HepG2 (cell line): ENCODE data around the gene DGCR2. TPM values are rescaled to one million over a fixed set of nuclear protein-coding genes. Genes with fewer than 3 reads are reported as not detected.
A peak's percentile ranks its signal among the peaks of the same experiment; 100 is the strongest.

Experiments used
- ATAD3A ChIP-seq: sonication (generic); formaldehyde crosslinking; IDR thresholded peaks from 2 replicates; pipeline ENCODE4 v1.4.0; 2020; ENCODE audit warnings: missing genetic modification reagents
- BORCS8-MEF2B ChIP-seq: sonication (generic); formaldehyde crosslinking; IDR thresholded peaks from 2 replicates; pipeline ENCODE4 v1.8.0; 2022; ENCODE audit warnings: mild to moderate bottlenecking, missing genetic modification reagents
- DR1 ChIP-seq: sonication (generic); formaldehyde crosslinking; IDR thresholded peaks from 2 replicates; pipeline ENCODE4 v1.8.0; 2021; ENCODE audit warnings: mild to moderate bottlenecking, missing genetic modification reagents, inconsistent platforms
- ETV5 ChIP-seq: IDR thresholded peaks from 2 replicates; pipeline ENCODE4 v1.6.1; 2018; ENCODE audit warnings: missing biosample characterization, missing genetic modification reagents, inconsistent platforms, borderline replicate concordance
- KLF16 ChIP-seq, 2 experiments: sonication (generic) in 1 of 2; formaldehyde crosslinking in 1 of 2; IDR thresholded peaks; 2 replicates each; pipeline versions ENCODE4 v1.6.1 to v1.8.0; 2016 to 2023; ENCODE audit warnings: missing genetic modification reagents in 2 of 2, missing compliant biosample characterization in 1 of 2
- MEIS2 ChIP-seq: sonication (generic); formaldehyde crosslinking; IDR thresholded peaks from 2 replicates; pipeline ENCODE4 v1.9.0; 2021; ENCODE audit warnings: mild to moderate bottlenecking, missing genetic modification reagents
- NAIF1 ChIP-seq: sonication (generic); formaldehyde crosslinking; IDR thresholded peaks from 2 replicates; pipeline ENCODE4 v1.5.0; 2020; ENCODE audit warnings: mild to moderate bottlenecking, missing genetic modification reagents, borderline replicate concordance
- PHF20 ChIP-seq: sonication (generic); formaldehyde crosslinking; IDR thresholded peaks from 2 replicates; pipeline ENCODE4 v1.5.0; 2020; ENCODE audit warnings: mild to moderate bottlenecking, missing genetic modification reagents
- RAD51 ChIP-seq: fragments of 450-650 bp; IDR thresholded peaks from 2 replicates; pipeline ENCODE4 v1.6.1; 2016; ENCODE audit warnings: borderline replicate concordance
- WIZ ChIP-seq: sonication (generic); formaldehyde crosslinking; IDR thresholded peaks from 2 replicates; pipeline ENCODE4 v1.5.1; 2020; ENCODE audit warnings: mild to moderate bottlenecking, missing genetic modification reagents
- ZBTB20 ChIP-seq: sonication (generic); formaldehyde crosslinking; IDR thresholded peaks from 2 replicates; pipeline ENCODE4 v1.8.1; 2023; ENCODE audit warnings: missing genetic modification reagents, low read depth, mild to moderate bottlenecking, borderline replicate concordance
- ZNF484 ChIP-seq: sonication (generic); formaldehyde crosslinking; IDR thresholded peaks from 2 replicates; pipeline ENCODE4 v1.5.1; 2020; ENCODE audit warnings: mild to moderate bottlenecking, low read depth, missing genetic modification reagents, borderline replicate concordance
- ZNF546 ChIP-seq: sonication (generic); formaldehyde crosslinking; conservative IDR thresholded peaks from 2 replicates; pipeline ENCODE4 v1.8.1; 2023; ENCODE audit warnings: mild to moderate bottlenecking, missing genetic modification reagents
- ZNF652 ChIP-seq: IDR thresholded peaks from 2 replicates; pipeline ENCODE4 v1.6.1; 2016; ENCODE audit warnings: low read depth, borderline replicate concordance
- ZNF670 ChIP-seq: sonication (generic); formaldehyde crosslinking; IDR thresholded peaks from 2 replicates; pipeline ENCODE4 v1.8.0; 2022; ENCODE audit warnings: mild to moderate bottlenecking, missing genetic modification reagents, borderline replicate concordance
- ZSCAN21 ChIP-seq: sonication (generic); formaldehyde crosslinking; IDR thresholded peaks from 2 replicates; pipeline ENCODE4 v1.8.0; 2022; ENCODE audit warnings: mild to moderate bottlenecking, missing genetic modification reagents, moderate library complexity, borderline replicate concordance
- polyA plus RNA-seq, 8 experiments: library from polyadenylated mRNA; depleted of rRNA in 3 of 8; stranded (reverse) in 7 of 8; unstranded in 1 of 8; fragments of >200 nt; fragmentation: Illumina TruSeq in 4 of 8; extraction: Trizol in 4 of 8; gene quantifications; 2 replicates each; pipeline versions ENCODE4 v1.2.1 to v1.2.3, GENCODE V29; 2011 to 2016; ENCODE audit warnings: low read depth in 4 of 8, missing spikeins in 1 of 8, mixed read lengths in 1 of 8; ENCODE audit not compliant: insufficient read depth in 1 of 8
- total RNA-seq, 5 experiments: library from RNA; depleted of rRNA; stranded (reverse); fragments of >200 nt; fragmentation: Illumina TruSeq; extraction: Trizol; gene quantifications; 2 replicates each; pipeline ENCODE4 v1.2.3, GENCODE V29; 2016; ENCODE audit warnings: low read depth in 1 of 5
- TF ChIP-seq, protein P1 (sequence below): sonication (generic); formaldehyde crosslinking; IDR thresholded peaks from 2 replicates; pipeline ENCODE4 v1.8.1; 2022; ENCODE audit warnings: low read depth, mild to moderate bottlenecking, missing genetic modification reagents
- TF ChIP-seq, protein P2 (sequence below): sonication (generic); formaldehyde crosslinking; IDR thresholded peaks from 2 replicates; pipeline ENCODE4 v1.9.0; 2021; ENCODE audit warnings: missing genetic modification reagents, borderline replicate concordance
- TF ChIP-seq, protein P3 (sequence below): sonication (generic); formaldehyde crosslinking; IDR thresholded peaks from 2 replicates; pipeline ENCODE4 v1.4.0; 2020; ENCODE audit warnings: missing genetic modification reagents
- TF ChIP-seq, protein P4 (sequence below): sonication (generic); formaldehyde crosslinking; IDR thresholded peaks from 2 replicates; pipeline ENCODE4 v1.4.0; 2020; ENCODE audit warnings: low read depth, mild to moderate bottlenecking, missing genetic modification reagents

DGCR2 gene
- total and polyA plus RNA-seq, 2 of the 13 experiments (the other 11 are each of a cell fraction or from before 2014, with no cell fraction given): 23.1 to 35.3 TPM

DNA sequence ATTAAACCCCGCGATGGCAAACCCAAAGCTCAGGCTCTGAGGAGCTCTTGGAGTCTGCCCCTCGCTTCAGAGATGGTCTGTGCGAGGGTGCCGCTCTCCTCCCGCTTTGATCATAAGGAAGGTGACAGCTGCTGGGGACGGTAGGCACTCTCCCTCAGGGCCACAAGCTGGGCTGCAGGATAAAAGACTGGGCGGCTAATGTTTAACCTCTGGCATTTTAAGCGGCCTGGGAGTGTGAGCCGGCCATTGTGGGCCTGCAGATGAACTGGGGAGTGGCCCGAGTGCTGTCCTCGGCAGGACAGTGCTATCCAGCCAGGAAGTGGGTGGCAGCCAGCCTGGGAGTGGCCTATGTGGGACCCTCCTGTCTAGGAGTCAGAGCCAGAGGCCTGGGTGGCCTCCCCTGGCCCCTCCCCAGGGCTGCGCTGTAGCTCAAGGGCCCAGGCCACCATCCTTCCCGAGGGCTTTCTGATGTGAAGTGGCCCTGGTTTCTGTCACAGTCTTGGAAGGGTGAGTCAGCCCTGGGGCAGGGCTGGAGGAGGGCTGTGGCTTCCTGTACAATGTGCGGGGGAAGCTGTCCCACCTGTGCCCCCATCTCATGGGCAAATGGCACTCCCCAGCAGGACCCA lies 127.4 kb downstream of the DGCR2 start (continued):
- TF ChIP-seq, protein P1, sequence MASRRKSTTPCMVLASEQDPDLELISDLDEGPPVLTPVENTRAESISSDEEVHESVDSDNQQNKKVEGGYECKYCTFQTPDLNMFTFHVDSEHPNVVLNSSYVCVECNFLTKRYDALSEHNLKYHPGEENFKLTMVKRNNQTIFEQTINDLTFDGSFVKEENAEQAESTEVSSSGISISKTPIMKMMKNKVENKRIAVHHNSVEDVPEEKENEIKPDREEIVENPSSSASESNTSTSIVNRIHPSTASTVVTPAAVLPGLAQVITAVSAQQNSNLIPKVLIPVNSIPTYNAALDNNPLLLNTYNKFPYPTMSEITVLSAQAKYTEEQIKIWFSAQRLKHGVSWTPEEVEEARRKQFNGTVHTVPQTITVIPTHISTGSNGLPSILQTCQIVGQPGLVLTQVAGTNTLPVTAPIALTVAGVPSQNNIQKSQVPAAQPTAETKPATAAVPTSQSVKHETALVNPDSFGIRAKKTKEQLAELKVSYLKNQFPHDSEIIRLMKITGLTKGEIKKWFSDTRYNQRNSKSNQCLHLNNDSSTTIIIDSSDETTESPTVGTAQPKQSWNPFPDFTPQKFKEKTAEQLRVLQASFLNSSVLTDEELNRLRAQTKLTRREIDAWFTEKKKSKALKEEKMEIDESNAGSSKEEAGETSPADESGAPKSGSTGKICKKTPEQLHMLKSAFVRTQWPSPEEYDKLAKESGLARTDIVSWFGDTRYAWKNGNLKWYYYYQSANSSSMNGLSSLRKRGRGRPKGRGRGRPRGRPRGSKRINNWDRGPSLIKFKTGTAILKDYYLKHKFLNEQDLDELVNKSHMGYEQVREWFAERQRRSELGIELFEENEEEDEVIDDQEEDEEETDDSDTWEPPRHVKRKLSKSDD (CRISPR knock-in tag): no peak
- TF ChIP-seq ETV5 (CRISPR knock-in tag) (peak; percentile 20; the same call in 1 of the 2 replicates), ATAD3A (CRISPR knock-in tag) (no peak), NAIF1 (CRISPR knock-in tag) (no peak), WIZ (CRISPR knock-in tag) (no peak), ZNF652 (CRISPR knock-in tag) (no peak), ZNF546 (CRISPR knock-in tag) (no peak), PHF20 (CRISPR knock-in tag) (0 out of 2 replicates have a peak, but pooled peaks have one; percentile 41), ZNF484 (CRISPR knock-in tag) (no peak), ZSCAN21 (CRISPR knock-in tag) (no peak), ZBTB20 (CRISPR knock-in tag) (no peak), BORCS8-MEF2B (CRISPR knock-in tag) (no peak), RAD51 (no peak), KLF16 (CRISPR knock-in tag; IDR thresholded peaks at IDR 0.05) (no peak), DR1 (CRISPR knock-in tag) (no peak; the same call in 1 of the 2 replicates), ZNF670 (CRISPR knock-in tag) (no peak), MEIS2 (CRISPR knock-in tag) (peak; percentile 95)
- TF ChIP-seq, protein P2, sequence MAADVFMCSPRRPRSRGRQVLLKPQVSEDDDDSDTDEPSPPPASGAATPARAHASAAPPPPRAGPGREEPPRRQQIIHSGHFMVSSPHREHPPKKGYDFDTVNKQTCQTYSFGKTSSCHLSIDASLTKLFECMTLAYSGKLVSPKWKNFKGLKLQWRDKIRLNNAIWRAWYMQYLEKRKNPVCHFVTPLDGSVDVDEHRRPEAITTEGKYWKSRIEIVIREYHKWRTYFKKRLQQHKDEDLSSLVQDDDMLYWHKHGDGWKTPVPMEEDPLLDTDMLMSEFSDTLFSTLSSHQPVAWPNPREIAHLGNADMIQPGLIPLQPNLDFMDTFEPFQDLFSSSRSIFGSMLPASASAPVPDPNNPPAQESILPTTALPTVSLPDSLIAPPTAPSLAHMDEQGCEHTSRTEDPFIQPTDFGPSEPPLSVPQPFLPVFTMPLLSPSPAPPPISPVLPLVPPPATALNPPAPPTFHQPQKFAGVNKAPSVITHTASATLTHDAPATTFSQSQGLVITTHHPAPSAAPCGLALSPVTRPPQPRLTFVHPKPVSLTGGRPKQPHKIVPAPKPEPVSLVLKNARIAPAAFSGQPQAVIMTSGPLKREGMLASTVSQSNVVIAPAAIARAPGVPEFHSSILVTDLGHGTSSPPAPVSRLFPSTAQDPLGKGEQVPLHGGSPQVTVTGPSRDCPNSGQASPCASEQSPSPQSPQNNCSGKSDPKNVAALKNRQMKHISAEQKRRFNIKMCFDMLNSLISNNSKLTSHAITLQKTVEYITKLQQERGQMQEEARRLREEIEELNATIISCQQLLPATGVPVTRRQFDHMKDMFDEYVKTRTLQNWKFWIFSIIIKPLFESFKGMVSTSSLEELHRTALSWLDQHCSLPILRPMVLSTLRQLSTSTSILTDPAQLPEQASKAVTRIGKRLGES (CRISPR knock-in tag): no peak
- TF ChIP-seq, protein P3, sequence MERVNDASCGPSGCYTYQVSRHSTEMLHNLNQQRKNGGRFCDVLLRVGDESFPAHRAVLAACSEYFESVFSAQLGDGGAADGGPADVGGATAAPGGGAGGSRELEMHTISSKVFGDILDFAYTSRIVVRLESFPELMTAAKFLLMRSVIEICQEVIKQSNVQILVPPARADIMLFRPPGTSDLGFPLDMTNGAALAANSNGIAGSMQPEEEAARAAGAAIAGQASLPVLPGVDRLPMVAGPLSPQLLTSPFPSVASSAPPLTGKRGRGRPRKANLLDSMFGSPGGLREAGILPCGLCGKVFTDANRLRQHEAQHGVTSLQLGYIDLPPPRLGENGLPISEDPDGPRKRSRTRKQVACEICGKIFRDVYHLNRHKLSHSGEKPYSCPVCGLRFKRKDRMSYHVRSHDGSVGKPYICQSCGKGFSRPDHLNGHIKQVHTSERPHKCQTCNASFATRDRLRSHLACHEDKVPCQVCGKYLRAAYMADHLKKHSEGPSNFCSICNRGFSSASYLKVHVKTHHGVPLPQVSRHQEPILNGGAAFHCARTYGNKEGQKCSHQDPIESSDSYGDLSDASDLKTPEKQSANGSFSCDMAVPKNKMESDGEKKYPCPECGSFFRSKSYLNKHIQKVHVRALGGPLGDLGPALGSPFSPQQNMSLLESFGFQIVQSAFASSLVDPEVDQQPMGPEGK (CRISPR knock-in tag): peak; percentile 31; the same call in 1 of the 2 replicates
- TF ChIP-seq, protein P4, sequence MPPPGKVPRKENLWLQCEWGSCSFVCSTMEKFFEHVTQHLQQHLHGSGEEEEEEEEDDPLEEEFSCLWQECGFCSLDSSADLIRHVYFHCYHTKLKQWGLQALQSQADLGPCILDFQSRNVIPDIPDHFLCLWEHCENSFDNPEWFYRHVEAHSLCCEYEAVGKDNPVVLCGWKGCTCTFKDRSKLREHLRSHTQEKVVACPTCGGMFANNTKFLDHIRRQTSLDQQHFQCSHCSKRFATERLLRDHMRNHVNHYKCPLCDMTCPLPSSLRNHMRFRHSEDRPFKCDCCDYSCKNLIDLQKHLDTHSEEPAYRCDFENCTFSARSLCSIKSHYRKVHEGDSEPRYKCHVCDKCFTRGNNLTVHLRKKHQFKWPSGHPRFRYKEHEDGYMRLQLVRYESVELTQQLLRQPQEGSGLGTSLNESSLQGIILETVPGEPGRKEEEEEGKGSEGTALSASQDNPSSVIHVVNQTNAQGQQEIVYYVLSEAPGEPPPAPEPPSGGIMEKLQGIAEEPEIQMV (CRISPR knock-in tag): no peak
